Stimulated activated CD4-positive, alpha-beta T cell treated with anti-CD3 and anti-CD28 coated beads, Interleukin-15, amount 100 ng/mL, for 48 hours (primary cell): ENCODE data around the gene CLHC1.
"Not testable (repeated sequence)": the region's sequence is repeated elsewhere in the genome, so short reads cannot be mapped to it uniquely, and the experiment has no call there.

Experiments
- DNase-seq, 2 donors: peaks; one replicate each; pipeline ENCODE4 v3.0.0-alpha.2; 2020; ENCODE audit warnings: low read depth in 2 of 2

Gene CLHC1

GRCh38 chr2:55232863-55233657 is 967 bp upstream of the CLHC1 start:
- DNase-seq: no peak

DNA sequence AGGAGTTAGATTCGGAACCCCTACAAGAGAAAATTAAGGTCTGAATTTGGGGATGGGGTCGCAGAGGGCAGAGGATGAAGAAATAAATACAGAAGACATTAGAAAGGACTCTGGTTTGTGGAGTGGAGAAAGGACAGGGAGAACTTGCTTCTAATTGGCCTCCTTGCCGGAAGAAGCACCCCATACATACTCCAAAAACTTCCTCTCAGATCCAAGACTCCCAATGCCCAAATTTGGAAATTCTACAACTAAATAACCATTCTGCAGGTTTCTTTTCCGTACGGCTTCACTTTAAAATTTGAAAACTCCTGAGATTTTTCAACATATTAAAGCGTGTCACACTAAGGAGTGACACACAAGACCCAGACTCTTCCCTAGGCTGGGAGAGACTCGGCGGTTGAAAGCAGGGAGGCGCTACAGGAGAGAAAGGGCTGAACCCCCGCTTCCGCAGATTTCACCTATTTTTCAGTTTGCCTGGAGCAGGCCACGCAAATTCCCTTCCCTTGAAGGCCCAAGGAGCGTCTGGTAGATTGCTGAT is 478 bp downstream of the CLHC1 start:
- DNase-seq: no peak

- DNase-seq: no peak
These were observed 1.5 kb downstream of the CLHC1 start for GRCh38 chr2:55230551-55230950.

- no peak for DNase-seq
These were observed 2.9 kb downstream of the CLHC1 start for GRCh38 chr2:55229221-55229620.

GRCh38 chr2:55228226-55228563 is 3.9 kb downstream of the CLHC1 start:
- no peak for DNase-seq

DNA sequence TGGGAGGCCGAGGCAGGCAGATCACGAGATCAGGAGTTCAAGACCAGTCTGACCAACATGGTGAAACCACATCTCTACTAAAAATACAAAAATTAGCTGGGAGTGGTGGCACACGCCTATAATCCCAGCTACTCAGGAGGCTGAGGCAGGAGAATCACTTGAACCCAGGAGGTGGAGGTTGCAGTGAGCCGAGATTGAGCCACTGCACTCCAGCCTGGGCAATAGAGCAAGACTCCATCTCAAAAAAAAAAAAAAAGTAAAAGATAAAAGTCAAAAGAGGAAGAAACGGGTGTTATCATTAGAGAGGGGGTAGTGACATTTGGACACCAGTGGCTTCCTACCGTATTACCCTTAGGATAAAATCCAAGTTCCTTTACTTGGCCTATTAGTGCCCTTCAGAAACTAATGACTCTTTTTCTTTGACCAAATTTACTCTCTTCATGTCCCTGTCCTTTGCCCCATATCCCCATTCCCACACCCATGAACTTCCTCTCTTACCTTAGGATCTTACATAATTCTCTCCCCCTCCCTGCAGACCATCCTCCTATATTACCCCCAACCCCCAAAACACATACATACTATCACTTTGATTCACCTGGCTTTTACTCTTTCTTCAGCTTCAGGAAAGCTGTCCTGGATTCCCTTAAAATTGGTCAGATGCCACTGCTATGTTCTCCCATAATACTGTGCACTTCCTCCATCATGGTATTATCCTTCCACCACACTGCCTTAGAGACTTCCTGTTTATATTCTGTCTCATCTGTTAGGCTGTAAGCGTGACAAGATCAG is 4.5 kb downstream of the CLHC1 start:
- DNase-seq: not testable (repeated sequence)

GRCh38 chr2:55225481-55226020 is 6.5 kb downstream of the CLHC1 start:
- no peak for DNase-seq

DNA sequence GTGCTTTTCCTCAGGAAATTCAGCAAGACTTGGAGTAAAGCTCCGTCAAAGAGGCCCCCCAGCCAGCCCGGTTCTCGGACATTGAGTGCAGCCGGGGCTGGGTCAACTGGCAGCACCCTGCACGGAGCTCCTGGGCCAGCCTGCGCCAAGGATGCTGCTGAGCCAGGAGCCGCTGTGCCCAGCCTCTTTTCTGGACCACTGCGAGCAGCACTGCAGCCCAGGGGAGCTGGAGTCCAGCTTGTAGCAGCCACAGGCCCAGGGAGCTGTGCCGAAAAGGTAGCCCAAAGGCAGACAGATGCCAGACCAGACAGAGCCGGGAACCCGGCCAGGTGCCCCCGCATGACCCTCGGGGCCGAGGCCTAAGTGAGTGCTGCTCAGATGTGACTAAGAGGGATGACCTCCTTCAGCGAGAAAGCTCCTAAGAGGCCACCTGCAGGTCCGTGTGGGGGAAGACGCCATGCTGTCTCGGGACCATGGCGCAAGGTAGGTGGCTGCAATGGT is 7.3 kb downstream of the CLHC1 start:
- no peak for DNase-seq

GRCh38 chr2:55223958-55224760 is 7.9 kb downstream of the CLHC1 start:
- DNase-seq: no peak

DNA sequence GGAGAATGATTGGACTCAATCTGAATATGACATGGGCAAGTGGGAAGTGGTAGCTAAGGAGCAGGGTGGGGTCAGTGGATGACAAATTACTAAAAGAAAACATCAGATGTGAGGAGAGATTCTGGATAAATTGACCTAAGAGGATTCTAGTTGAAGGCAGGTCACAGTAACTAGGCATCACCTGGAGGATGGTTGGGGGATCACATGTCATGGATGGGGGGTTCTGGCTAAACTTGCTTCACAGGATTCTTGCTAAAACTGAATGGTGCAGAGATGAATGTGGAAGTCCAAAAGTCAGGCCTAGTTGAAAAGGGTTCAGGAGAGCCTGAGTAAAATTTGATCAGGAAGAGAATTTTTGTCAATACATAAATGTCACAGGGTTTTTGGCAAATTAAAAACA is 18.3 kb downstream of the CLHC1 start:
- no peak for DNase-seq

DNA sequence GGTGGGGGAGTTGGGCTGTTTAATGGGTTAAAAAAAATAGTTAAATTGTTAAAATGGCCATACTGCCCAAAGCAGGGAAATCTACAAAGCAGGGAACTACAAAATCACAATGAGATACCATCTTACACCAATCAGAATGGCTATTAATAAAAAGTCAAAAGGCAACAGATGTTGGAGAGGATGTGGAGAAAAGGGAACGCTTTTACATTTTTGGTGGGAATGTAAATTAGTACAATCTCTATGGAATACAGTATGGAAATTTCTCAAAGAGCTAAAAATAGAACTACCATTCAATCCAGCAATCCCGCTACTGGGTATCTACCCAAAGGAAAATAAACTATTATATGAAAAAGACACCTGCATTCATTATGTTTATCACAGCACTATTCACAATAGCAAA is 27.1 kb downstream of the CLHC1 start:
- DNase-seq: no peak

DNA sequence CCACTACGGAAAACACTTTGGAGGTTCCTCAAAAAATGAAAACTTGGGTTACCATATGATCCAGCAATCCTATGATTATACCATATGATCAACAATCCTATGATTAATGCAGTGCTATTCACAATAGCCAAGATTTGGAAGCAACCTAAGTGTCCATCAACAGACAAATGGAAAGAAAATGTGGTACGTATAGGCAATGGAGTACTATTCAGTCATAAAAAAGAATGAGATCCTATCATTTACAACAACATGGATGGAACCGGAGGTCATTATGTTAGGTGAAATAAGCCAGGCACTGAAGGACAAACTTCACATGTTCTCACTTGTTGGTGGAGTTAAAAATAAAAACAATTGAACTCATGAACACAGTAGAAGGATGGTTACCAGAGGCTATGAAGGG is 27.6 kb downstream of the CLHC1 start:
- DNase-seq: no peak

DNA sequence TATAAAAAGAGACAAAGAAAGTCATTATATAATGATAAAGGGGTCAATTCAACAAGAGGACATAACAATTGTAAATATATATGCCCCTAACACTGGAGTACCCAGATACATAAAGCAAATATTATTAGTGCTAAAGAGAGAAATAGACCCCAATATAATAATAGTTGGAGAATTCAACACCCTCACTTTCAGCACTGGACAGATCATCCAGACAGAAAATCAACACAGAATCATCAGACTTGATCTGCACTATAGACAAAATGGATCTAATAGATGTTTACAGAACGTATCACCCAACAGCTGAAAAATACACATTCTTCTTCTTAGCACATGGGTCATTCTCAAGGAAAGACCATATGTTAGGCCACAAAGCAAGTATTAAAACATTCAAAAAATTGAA is 31.7 kb downstream of the CLHC1 start:
- DNase-seq: no peak

DNA sequence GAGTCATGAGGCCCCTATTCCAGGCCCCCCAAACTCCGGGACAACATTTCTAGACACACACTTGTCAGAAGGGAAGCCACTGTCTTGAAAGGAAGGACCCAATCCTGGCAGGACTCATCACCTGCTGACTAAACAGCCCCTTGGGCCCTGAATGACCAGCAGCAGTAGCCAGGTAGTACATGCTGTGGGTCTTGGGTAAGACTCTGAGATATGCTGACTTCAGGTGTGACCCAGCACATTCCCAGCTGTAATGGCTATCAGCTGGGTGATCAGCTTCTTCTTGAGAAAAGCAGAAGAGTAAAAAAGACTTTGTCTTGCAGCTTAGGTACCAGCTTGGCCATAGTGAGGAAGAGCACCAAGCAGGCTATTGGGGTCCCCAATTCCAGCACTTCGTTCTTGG is 35.6 kb downstream of the CLHC1 start:
- DNase-seq: no peak

DNA sequence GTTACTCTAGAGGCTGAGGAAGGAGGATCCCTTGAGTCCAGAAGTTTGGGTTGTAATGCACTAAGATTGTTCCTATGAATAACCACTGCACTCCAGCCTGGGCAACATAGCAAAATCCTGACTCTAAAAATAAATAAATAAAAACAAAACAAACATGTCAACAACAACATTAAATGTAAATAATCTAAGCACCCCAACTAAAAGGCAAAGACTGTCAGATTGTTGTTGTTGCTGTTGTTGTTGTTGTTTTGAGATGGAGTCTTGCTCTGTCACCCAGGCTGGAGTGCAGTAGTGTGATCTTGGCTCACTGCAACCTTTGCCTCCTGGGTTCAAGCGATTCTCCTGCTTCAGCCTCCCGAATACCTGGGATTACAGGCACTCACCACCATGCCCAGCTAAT is 40.2 kb downstream of the CLHC1 start:
- DNase-seq: not testable (repeated sequence)

DNA sequence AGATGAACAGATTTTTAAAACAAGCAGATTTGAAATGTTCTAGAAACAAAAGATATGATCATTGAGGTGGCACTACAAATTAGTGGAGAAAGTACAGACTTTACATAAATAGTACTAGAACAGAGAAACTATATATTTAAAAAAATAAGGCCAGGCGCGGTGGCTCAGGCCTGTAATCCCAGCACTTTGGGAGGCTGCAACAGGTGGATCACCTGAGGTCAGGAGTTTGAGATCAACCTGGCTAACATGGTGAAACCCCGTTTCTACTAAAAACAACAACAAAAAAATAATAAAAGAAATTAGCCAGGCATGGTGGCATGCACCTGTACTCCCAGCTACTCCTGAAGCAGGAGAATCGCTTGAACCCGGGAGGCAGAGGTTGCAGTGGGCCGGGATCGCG is 45.3 kb downstream of the CLHC1 start:
- DNase-seq: not testable (repeated sequence)

DNA sequence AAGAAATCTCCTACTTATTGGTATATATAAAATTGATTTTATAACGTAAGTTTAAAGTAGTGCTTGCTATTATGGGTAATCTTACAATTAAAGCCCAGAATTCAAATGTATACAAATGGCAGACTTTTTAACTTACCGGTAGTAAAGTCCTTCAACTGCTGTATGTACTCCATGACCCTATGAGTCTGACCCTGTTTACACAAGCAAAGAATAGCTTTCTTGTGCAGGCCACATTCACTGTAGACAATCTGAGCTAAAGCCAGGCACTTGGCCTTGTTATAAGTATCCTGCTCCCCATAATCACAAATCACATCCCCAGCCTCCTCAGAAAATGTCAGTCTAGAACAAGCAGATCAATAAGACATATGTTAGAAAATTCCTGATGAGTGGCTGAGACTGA is 51.7 kb downstream of the CLHC1 start:
- DNase-seq: no peak

- DNase-seq: no peak
These were observed 56.0 kb downstream of the CLHC1 start for GRCh38 chr2:55176094-55176415.

GRCh38 chr2:55175254-55176093 is 56.6 kb downstream of the CLHC1 start:
- no peak for DNase-seq

GRCh38 chr2:55173438-55174054 is 58.5 kb downstream of the CLHC1 start:
- DNase-seq: no peak

GRCh38 chr2:55169915-55170314 is 62.2 kb downstream of the CLHC1 start:
- no peak for DNase-seq
